ENCODE results near the gene AAK1. TPM values are rescaled to one million over a fixed set of nuclear protein-coding genes. Genes with fewer than 3 reads are reported as not detected.
"Not testable (repeated sequence)": the region's sequence is repeated elsewhere in the genome, so short reads cannot be mapped to it uniquely, and the experiment has no call there.

The AAK1 gene
- total RNA-seq, 3 donors from 2014 or later: 37.9 to 54.0 (median 44.9) TPM

DNA sequence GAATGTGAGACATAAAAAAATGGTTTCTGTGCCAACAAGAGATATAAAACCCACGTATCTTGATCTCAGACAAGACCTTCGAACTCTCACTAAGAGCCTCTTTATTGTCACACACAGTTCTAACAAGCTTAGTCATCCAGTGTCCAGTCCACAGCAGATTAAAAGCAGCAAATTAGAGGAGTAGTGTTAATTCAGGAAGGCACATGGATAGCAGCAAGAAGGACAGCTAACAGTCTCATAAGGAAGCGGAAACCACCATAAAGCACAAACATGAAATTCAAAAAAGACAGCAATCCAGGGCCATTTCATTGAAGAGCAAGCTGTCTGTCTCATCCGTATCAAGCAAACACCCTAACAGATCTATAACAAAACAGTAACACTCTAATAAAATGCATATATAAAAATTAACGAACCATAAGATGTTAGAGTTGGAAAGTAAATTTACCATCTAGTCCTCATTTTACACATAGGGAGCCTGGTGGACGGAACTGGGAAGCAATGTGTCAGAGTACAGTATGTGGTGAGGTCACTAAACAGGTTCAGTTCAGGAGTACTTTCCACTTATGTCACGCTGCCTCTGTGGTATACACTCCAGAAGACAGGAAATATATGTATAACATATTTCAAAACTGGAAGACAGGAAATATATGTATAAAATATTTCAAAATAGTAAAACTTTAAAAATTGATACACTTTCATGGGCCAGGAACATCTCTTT lies 18.3 kb downstream of the AAK1 start:
- Histone ChIP-seq H3K4me3 (no peak overlapping the region), H3K36me3 (no peaks in the 10 kb centered on the region), H3K9me3 (no peaks in the 10 kb centered on the region), H3K27ac (no peak overlapping the region), H3K4me1 (no peaks in the 10 kb centered on the region), H3K27me3 (no peaks in the 10 kb centered on the region)
- intact Hi-C loops (cut with DNase I; ENCODE audit: low total_unique reads): no loop called here
- no peak for TF ChIP-seq POLR2AphosphoS5 (IDR thresholded peaks at IDR 0.05)
- no peak for TF ChIP-seq POLR2A (IDR thresholded peaks at IDR 0.05)
- TF ChIP-seq, protein P1, sequence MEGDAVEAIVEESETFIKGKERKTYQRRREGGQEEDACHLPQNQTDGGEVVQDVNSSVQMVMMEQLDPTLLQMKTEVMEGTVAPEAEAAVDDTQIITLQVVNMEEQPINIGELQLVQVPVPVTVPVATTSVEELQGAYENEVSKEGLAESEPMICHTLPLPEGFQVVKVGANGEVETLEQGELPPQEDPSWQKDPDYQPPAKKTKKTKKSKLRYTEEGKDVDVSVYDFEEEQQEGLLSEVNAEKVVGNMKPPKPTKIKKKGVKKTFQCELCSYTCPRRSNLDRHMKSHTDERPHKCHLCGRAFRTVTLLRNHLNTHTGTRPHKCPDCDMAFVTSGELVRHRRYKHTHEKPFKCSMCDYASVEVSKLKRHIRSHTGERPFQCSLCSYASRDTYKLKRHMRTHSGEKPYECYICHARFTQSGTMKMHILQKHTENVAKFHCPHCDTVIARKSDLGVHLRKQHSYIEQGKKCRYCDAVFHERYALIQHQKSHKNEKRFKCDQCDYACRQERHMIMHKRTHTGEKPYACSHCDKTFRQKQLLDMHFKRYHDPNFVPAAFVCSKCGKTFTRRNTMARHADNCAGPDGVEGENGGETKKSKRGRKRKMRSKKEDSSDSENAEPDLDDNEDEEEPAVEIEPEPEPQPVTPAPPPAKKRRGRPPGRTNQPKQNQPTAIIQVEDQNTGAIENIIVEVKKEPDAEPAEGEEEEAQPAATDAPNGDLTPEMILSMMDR (IDR thresholded peaks at IDR 0.05): no peak
- DNase-seq (ENCODE audit: low spot score in 2 of 2): no peak

DNA sequence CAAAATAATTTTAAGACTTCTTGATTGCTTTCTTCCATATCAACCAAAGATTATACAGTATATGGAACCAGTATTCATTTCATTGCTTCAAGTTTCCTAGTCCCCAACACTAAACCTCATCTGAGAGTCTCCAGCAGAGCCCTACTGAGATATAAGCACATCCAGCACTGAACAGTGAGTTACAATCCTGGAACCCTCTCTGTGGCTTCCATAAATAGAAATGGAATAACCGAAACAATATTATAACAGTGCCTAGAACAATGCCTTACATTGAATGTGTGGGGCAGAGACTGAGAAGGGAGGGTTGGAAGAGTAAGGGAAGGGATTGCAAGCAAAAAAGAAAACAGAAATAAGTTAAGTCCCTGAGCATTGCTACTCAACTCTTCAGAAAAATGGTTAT lies 18.9 kb downstream of the AAK1 start:
- Histone ChIP-seq H3K36me3 (no peaks in the 10 kb centered on the region), H3K27ac (no peak overlapping the region), H3K4me1 (no peaks in the 10 kb centered on the region), H3K27me3 (no peaks in the 10 kb centered on the region), H3K9me3 (no peaks in the 10 kb centered on the region), H3K4me3 (no peak overlapping the region)
- no peak for DNase-seq (ENCODE audit: low spot score in 2 of 2)
- intact Hi-C loops (cut with DNase I; ENCODE audit: low total_unique reads): no loop called here
- TF ChIP-seq, protein P1 (IDR thresholded peaks at IDR 0.05): no peak
- TF ChIP-seq POLR2A (IDR thresholded peaks at IDR 0.05): no peak

DNA sequence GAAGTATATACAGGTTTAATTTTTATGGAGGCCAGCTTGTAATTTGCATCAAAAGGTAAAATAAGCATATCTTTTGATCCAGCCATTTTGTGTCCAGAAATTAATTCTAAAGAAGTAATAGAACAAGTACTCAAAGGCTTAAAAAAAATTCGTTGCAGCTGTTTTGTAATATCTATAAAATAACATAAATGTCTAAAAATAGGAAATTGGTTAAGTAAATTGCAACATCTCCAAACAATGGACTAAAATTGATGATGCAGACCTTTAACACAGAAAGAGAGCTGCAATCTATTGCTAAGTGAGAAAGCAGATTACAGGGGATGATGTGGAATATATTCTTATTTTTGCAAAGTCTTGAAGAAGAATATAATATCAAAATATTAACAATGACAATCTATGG lies 19.4 kb downstream of the AAK1 start:
- Histone ChIP-seq H3K4me3 (no peak overlapping the region), H3K27ac (no peak overlapping the region), H3K27me3 (no peaks in the 10 kb centered on the region), H3K4me1 (no peaks in the 10 kb centered on the region), H3K9me3 (no peaks in the 10 kb centered on the region), H3K36me3 (no peaks in the 10 kb centered on the region)
- TF ChIP-seq POLR2AphosphoS5 (IDR thresholded peaks at IDR 0.05) (no peak), POLR2A (IDR thresholded peaks at IDR 0.05) (no peak)
- TF ChIP-seq, protein P1 (IDR thresholded peaks at IDR 0.05): no peak
- DNase-seq (ENCODE audit: low spot score in 2 of 2): no peak
- intact Hi-C loops (cut with DNase I; ENCODE audit: low total_unique reads): no loop called here

DNA sequence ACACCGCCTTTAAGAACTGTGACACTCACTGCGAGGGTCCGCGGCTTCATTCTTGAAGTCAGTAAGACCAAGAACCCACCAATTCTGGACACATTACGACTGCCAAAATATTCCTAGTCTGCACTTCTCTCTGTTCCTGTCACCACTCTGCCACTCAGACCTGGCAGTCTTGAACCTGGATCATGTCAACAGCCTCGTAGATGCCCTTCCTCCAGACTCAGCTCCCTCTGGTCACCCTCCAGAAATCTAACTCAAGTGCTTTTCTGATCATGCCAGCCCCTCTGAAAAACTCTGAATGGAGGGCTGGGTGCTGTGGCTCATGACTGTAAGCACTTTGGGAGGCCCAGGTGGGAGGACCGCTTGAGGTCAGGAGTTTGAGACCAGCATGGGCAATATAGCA lies 20.3 kb downstream of the AAK1 start:
- Histone ChIP-seq H3K36me3 (no peaks in the 10 kb centered on the region), H3K4me1 (no peaks in the 10 kb centered on the region), H3K9me3 (no peaks in the 10 kb centered on the region), H3K27me3 (no peaks in the 10 kb centered on the region), H3K27ac (no peak overlapping the region), H3K4me3 (no peak overlapping the region)
- intact Hi-C loops (cut with DNase I; ENCODE audit: low total_unique reads): no loop called here
- DNase-seq (ENCODE audit: low spot score in 2 of 2): no peak
- TF ChIP-seq, protein P1 (IDR thresholded peaks at IDR 0.05): no peak
- TF ChIP-seq POLR2AphosphoS5 (IDR thresholded peaks at IDR 0.05): no peak
- TF ChIP-seq POLR2A (IDR thresholded peaks at IDR 0.05): no peak

DNA sequence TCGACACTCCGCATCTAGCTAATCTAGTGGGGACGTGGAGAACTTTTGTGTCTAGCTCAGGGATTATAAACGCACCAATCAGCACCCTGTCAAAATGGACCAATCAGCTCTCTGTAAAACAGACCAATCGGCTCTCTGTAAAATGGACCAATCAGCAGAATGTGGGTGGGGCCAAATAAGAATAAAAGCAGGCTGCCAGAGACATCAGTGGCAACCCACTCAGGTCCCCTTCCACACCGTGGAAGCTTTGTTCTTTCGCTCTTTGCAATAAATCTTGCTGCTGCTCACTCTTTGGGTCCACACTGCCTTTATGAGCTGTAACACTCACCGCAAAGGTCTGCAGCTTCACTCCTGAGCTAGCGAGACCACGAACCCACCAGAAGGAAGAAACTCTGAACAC lies 20.7 kb downstream of the AAK1 start:
- H3K27me3 ChIP-seq; H3K4me3 ChIP-seq; H3K36me3 ChIP-seq; H3K27ac ChIP-seq; H3K4me1 ChIP-seq; DNase-seq (ENCODE audit: low spot score in 2 of 2); H3K9me3 ChIP-seq; intact Hi-C loops (cut with DNase I; ENCODE audit: low total_unique reads): not testable (repeated sequence)

DNA sequence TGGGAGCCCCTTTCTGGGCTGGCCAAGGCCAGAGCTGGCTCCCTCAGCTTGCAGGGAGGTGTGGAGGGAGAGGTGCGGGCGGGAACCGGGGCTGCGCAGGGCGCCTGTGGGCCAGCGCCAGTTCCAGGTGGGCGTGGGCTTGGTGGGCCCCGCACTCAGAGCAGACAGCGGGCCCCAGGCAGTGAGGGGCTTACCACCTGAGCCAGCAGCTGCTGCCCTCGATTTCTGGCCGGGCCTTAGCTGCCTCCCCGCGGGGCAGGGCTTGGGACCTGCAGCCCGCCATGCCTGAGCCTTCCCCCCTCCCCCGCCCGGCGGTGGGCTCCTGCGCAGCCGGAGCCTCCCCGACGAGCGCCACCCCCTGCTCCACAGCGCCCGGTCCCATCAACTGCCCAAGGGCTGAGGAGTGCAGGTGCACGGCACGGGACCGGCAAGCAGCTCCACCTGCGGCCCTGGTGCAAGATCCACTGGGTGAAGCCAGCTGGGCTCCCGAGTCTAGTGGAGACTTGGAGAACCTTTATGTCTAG lies 21.5 kb downstream of the AAK1 start:
- H3K4me1 ChIP-seq; H3K27ac ChIP-seq; H3K27me3 ChIP-seq; intact Hi-C loops (cut with DNase I; ENCODE audit: low total_unique reads); H3K9me3 ChIP-seq; DNase-seq (ENCODE audit: low spot score in 2 of 2); H3K4me3 ChIP-seq; H3K36me3 ChIP-seq: not testable (repeated sequence)

All from breast epithelium (tissue), 4 donors.